Fibroblast of lung (primary cell): ENCODE measurements around the gene TRIM26. TPM values are rescaled to one million over a fixed set of nuclear protein-coding genes. Genes with fewer than 3 reads are reported as not detected.

Experiments used
- DNase-seq, 2 donors: peaks; one replicate each; pipeline versions ENCODE4 v3.0.0 to v3.0.0-alpha.2; 2010; ENCODE audit warnings: low read depth in 2 of 2
- H2AFZ ChIP-seq: 2 replicates; pipeline ENCODE4 v1.5.1; 2012; ENCODE audit warnings: low read length, control low read depth, inconsistent platforms
- H3K27ac ChIP-seq: 2 replicates; pipeline ENCODE4 v1.5.1; 2011; ENCODE audit warnings: low read length, control low read depth; ENCODE audit not compliant: insufficient read depth
- H3K27me3 ChIP-seq: 2 replicates; pipeline ENCODE4 v1.5.1; 2011; ENCODE audit warnings: mild to moderate bottlenecking, low read length; ENCODE audit not compliant: control insufficient read depth, insufficient read depth
- H3K36me3 ChIP-seq: 2 replicates; pipeline ENCODE4 v1.5.1; 2011; ENCODE audit warnings: low read length; ENCODE audit not compliant: control insufficient read depth, insufficient read depth
- H3K4me1 ChIP-seq: 2 replicates; pipeline ENCODE4 v1.5.1; 2011; ENCODE audit warnings: low read length; ENCODE audit not compliant: control insufficient read depth, insufficient read depth; ENCODE audit errors: extremely low read depth
- H3K4me2 ChIP-seq: 2 replicates; pipeline ENCODE4 v1.5.1; 2011; ENCODE audit warnings: low read length, control low read depth; ENCODE audit not compliant: insufficient read depth; ENCODE audit errors: extremely low read depth
- H3K4me3 ChIP-seq, 4 experiments: fragments of 200-600 bp in 1 of 4; sonication (generic) in 1 of 4; replicated peaks in 1 of 4; 2 replicates each; pipeline ENCODE4 v1.5.1; 2011 to 2016; ENCODE audit warnings: low read length in 4 of 4, low read depth in 3 of 4, mild to moderate bottlenecking in 3 of 4, control low read depth in 2 of 4, inconsistent platforms in 1 of 4, mixed read lengths in 1 of 4; ENCODE audit not compliant: insufficient read depth in 1 of 4; ENCODE audit errors: control extremely low read depth in 1 of 4
- H3K79me2 ChIP-seq: 2 replicates; pipeline ENCODE4 v1.5.1; 2012; ENCODE audit warnings: mild to moderate bottlenecking, low read length, inconsistent platforms; ENCODE audit not compliant: control insufficient read depth, insufficient read depth
- H3K9ac ChIP-seq: 2 replicates; pipeline ENCODE4 v1.5.1; 2011; ENCODE audit warnings: mild to moderate bottlenecking, low read length, control low read depth; ENCODE audit not compliant: insufficient read depth
- H3K9me3 ChIP-seq: 2 replicates; pipeline ENCODE4 v1.5.1; 2012; ENCODE audit warnings: low read depth, low read length; ENCODE audit not compliant: control insufficient read depth, insufficient read depth
- H4K20me1 ChIP-seq: 2 replicates; pipeline ENCODE4 v1.5.1; 2011; ENCODE audit warnings: low read length; ENCODE audit not compliant: control insufficient read depth, insufficient read depth; ENCODE audit errors: extremely low read depth
- EZH2 ChIP-seq: IDR thresholded peaks from 2 replicates; pipeline ENCODE4 v1.5.1; 2012; ENCODE audit warnings: low read length, control low read depth, mild to moderate bottlenecking; ENCODE audit errors: missing control alignments
- polyA plus RNA-seq, 2 donors: library from polyadenylated mRNA; depleted of rRNA in 1 of 2; stranded (reverse) in 1 of 2; unstranded in 1 of 2; fragments of >200 nt; gene quantifications; 2 replicates each; pipeline ENCODE4 v1.2.1, GENCODE V29; 2011 to 2012; ENCODE audit warnings: missing spikeins in 1 of 2
- total RNA-seq: library from RNA; depleted of rRNA; stranded (reverse); fragments of >200 nt; gene quantifications from 2 replicates; pipeline ENCODE4 v1.2.1, GENCODE V29; 2014
- TF ChIP-seq, protein P1 (sequence below), 2 donors: IDR thresholded peaks in 1 of 2; conservative IDR thresholded peaks in 1 of 2; 1 replicate in 1 of 2; 2 replicates in 1 of 2; pipeline ENCODE4 v1.5.1; 2011 to 2012; ENCODE audit warnings: low read length in 2 of 2, control low read depth in 1 of 2, inconsistent platforms in 1 of 2, low read depth in 1 of 2, mild to moderate bottlenecking in 1 of 2

TRIM26 gene
- total and polyA plus RNA-seq, 2 donors (not counting 1 experiment from before 2014, with no cell fraction given) = 18.8 to 22.5 TPM

DNA sequence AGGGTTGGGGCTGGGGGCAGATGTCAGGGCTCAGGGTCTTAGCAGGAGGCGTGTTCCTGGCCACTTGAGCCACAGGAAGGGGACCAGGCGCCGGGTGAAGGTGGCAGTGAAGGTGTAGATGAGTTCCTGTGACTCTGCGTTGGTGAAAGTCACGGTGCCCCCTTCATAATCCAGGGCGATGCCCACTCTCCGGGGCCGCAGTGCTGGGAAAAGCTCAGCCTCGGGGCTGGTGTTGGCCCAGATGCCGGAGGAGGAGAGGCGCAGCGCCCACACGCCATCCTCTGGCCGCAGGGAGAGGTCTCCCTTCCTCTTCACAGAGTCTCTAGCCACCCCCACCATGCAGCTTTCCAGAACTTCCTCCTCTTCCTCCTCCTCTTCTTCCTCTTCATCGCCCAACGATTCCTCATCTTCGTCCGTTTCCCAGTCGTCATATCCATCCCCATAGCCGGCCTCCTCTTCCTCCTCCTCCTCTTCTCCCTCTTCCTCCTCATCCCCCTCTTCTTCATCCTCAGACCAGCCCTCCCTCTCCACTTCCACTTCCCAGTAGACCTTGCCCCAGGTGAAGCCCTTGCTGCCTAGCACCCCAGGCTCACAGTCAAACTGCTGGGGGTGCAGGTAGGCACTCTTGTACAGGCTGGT is 27.2 kb downstream of the TRIM26 start:
- Histone ChIP-seq H3K9ac (no peak overlapping the region), H2AFZ (no peak overlapping the region), H3K36me3 (peaks cover 9% of the 10 kb centered on the region), H3K9me3 (no peaks in the 10 kb centered on the region), H3K27me3 (no peaks in the 10 kb centered on the region), H3K4me2 (no peak overlapping the region), H3K27ac (no peak overlapping the region), H3K4me3 (no peak overlapping the region), H4K20me1 (no peaks in the 10 kb centered on the region), H3K79me2 (no peaks in the 10 kb centered on the region), H3K4me1 (no peaks in the 10 kb centered on the region)
- no peak for DNase-seq
- no peak for TF ChIP-seq EZH2
- TF ChIP-seq, protein P1, sequence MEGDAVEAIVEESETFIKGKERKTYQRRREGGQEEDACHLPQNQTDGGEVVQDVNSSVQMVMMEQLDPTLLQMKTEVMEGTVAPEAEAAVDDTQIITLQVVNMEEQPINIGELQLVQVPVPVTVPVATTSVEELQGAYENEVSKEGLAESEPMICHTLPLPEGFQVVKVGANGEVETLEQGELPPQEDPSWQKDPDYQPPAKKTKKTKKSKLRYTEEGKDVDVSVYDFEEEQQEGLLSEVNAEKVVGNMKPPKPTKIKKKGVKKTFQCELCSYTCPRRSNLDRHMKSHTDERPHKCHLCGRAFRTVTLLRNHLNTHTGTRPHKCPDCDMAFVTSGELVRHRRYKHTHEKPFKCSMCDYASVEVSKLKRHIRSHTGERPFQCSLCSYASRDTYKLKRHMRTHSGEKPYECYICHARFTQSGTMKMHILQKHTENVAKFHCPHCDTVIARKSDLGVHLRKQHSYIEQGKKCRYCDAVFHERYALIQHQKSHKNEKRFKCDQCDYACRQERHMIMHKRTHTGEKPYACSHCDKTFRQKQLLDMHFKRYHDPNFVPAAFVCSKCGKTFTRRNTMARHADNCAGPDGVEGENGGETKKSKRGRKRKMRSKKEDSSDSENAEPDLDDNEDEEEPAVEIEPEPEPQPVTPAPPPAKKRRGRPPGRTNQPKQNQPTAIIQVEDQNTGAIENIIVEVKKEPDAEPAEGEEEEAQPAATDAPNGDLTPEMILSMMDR (conservative IDR thresholded peaks at IDR 0.05 in 1 of 2, IDR thresholded peaks at IDR 0.05 in 1 of 2; ENCODE audit: low read depth in 1 of 2, low read length in 2 of 2) = no peak

DNA sequence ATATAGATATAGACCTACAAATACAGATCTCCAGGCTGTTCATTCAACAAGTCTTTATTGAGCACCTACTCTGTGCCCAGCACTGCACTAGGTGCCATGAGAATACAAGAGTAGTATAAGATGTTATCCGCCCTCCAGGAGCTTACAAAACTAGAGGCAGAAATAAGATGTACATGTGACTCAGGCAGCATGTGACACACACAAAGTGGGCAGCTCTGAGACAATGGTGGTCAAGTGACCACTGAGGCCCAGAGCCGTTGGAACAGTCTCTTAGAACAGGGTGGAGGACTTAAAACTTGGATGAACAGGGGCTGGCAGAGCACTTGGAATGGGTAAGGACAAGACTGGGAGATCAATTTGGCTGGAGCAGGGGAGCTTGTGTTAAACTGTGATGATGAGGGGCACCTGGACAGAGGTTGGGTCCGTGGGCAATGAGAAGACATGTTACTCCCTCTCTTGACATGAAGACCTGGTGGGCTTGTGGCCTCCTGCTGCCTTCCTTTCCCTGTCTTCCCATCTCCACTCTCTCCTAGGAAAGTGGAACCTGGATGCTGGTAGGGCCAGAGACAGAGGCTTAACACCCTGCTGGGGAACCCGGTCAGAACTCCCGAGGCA is 28.7 kb downstream of the TRIM26 start:
- Histone ChIP-seq H3K27me3 (no peaks in the 10 kb centered on the region), H3K4me1 (no peaks in the 10 kb centered on the region), H3K4me2 (no peak overlapping the region), H4K20me1 (no peaks in the 10 kb centered on the region), H2AFZ (no peak overlapping the region), H3K27ac (no peak overlapping the region), H3K4me3 (no peak overlapping the region), H3K79me2 (no peaks in the 10 kb centered on the region), H3K9me3 (no peaks in the 10 kb centered on the region), H3K36me3 (peaks cover 5% of the 10 kb centered on the region), H3K9ac (no peak overlapping the region)
- DNase-seq = no peak
- TF ChIP-seq, protein P1 (conservative IDR thresholded peaks at IDR 0.05 in 1 of 2, IDR thresholded peaks at IDR 0.05 in 1 of 2; ENCODE audit: low read depth in 1 of 2, low read length in 2 of 2) = no peak
- TF ChIP-seq EZH2 = no peak

DNA sequence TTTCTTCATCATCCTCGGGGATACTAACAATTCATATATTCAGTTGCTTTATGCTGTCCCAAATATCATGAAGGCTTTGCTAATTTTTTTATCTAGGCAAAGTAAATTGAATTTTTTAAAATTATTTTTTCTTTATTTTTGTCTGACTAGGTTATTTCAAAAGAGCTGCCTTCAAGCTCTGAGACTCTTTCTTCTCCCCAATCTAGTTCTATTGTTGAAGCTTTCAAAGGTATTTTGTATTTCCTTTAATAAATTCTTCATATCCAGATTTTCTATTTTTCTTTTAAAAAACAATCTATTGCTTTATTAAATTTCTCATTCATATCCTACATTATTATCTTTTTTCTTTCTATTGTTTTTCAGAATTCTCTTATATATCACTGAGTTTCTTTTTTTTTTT is 33.1 kb downstream of the TRIM26 start:
- Histone ChIP-seq H3K36me3 (no peaks in the 10 kb centered on the region), H3K4me3 (no peak overlapping the region), H3K9ac (no peak overlapping the region), H2AFZ (no peak overlapping the region), H3K9me3 (no peaks in the 10 kb centered on the region), H3K27ac (no peak overlapping the region), H3K4me1 (no peaks in the 10 kb centered on the region), H3K27me3 (peaks cover 4% of the 10 kb centered on the region), H4K20me1 (no peaks in the 10 kb centered on the region), H3K4me2 (no peak overlapping the region), H3K79me2 (no peaks in the 10 kb centered on the region)
- TF ChIP-seq, protein P1 (conservative IDR thresholded peaks at IDR 0.05 in 1 of 2, IDR thresholded peaks at IDR 0.05 in 1 of 2; ENCODE audit: low read depth in 1 of 2, low read length in 2 of 2) = no peak
- TF ChIP-seq EZH2 = no peak
- DNase-seq = no peak
